H1 (cell line): ENCODE results near the gene BRD7.
A peak's percentile ranks its signal among the peaks of the same experiment; 100 is the strongest.

Experiments used
- BCL11A ChIP-seq, 2 experiments: IDR thresholded peaks; one replicate each; pipeline ENCODE4 v1.6.1; 2011; ENCODE audit warnings: low read depth in 2 of 2, low read length in 2 of 2, mild to moderate bottlenecking in 2 of 2
- CHD2 ChIP-seq: IDR thresholded peaks from 2 replicates; pipeline ENCODE4 v1.6.1; 2012; ENCODE audit warnings: low read length, improper control_type of control experiment
- EZH2 ChIP-seq: fragments of 200-600 bp; sonication (generic); IDR thresholded peaks from 2 replicates; pipeline ENCODE4 v1.7.1; 2012; ENCODE audit warnings: low read depth, mild to moderate bottlenecking, moderate library complexity, low read length, inconsistent platforms; ENCODE audit not compliant: severe bottlenecking
- SIN3A ChIP-seq, 2 experiments: IDR thresholded peaks in 1 of 2; conservative IDR thresholded peaks in 1 of 2; 2 replicates each; pipeline ENCODE4 v1.6.1; 2011 to 2012; ENCODE audit warnings: low read length in 2 of 2, improper control_type of control experiment in 1 of 2, low read depth in 1 of 2, mild to moderate bottlenecking in 1 of 2
- TF ChIP-seq, protein P1 (sequence below), 3 experiments: IDR thresholded peaks; 1 replicate in 2 of 3; 2 replicates in 1 of 3; pipeline versions ENCODE4 v1.5.1 to v1.6.1; 2011; ENCODE audit warnings: low read length in 3 of 3, mild to moderate bottlenecking in 3 of 3, inconsistent platforms in 2 of 3, low read depth in 1 of 3, moderate library complexity in 1 of 3; ENCODE audit not compliant: insufficient read depth in 1 of 3; ENCODE audit errors: control extremely low read depth in 1 of 3

DNA sequence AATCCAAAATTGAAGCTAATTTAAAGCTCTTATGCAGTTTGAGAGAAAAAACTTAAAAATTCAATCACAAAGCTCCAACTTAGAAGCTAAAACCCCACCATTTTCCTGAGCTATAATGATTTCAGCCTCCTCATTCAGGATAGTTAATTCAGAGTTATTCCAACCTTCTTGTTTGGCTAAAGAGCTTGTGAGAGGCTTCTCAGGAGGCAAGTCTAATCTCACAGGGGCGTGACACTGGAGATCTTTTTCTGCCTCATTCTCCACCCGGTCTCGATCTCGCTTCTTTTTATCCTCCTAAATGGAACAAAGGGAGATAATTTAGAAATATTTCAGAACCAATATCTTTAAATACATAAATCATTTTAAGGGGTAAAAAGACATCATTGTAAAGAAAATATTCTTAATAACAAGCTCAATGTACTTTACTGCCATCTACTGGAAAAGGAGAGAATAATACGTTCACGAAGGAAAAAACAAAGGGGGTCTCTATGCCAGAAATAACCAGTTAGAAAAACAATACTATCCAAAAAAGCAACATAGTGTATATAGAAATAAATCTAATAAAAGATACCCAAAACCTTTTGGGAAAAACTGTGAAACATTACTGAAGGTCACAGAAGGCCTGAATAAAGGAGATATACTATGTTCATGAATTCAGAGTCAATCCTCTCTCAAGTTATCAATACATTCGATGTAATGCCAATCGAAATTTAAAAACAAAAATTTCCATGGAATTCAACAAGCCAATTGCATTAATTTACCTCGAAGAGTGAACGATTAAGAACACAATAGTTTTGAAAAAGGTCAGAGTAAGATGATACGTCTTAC, 13.9 kb downstream of the BRD7 start:
- TF ChIP-seq, protein P1, sequence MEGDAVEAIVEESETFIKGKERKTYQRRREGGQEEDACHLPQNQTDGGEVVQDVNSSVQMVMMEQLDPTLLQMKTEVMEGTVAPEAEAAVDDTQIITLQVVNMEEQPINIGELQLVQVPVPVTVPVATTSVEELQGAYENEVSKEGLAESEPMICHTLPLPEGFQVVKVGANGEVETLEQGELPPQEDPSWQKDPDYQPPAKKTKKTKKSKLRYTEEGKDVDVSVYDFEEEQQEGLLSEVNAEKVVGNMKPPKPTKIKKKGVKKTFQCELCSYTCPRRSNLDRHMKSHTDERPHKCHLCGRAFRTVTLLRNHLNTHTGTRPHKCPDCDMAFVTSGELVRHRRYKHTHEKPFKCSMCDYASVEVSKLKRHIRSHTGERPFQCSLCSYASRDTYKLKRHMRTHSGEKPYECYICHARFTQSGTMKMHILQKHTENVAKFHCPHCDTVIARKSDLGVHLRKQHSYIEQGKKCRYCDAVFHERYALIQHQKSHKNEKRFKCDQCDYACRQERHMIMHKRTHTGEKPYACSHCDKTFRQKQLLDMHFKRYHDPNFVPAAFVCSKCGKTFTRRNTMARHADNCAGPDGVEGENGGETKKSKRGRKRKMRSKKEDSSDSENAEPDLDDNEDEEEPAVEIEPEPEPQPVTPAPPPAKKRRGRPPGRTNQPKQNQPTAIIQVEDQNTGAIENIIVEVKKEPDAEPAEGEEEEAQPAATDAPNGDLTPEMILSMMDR (IDR thresholded peaks at IDR 0.05; ENCODE audit: control extremely low read depth in 1 of 3, insufficient read depth in 1 of 3, low read depth in 1 of 3, low read length in 3 of 3) = peak in 1 of 3 experiments; percentile 22; a peak in 2 of 4 replicates
- no peak for TF ChIP-seq SIN3A (conservative IDR thresholded peaks at IDR 0.05 in 1 of 2, IDR thresholded peaks at IDR 0.05 in 1 of 2; ENCODE audit: low read depth in 1 of 2, low read length in 2 of 2)
- no peak for TF ChIP-seq EZH2
- no peak for TF ChIP-seq CHD2
- no peak for TF ChIP-seq BCL11A (IDR thresholded peaks at IDR 0.05; ENCODE audit: low read depth in 2 of 2, low read length in 2 of 2)
